Measurements from ENCODE around the gene NPC1.

- TF ChIP-seq EZH2 (IDR thresholded peaks at IDR 0.05; ENCODE audit: low read depth), result no peak
- TF ChIP-seq CTCF (conservative IDR thresholded peaks at IDR 0.05), result no peak
Measured at GRCh38 chr18:23572012-23572411, 14.3 kb downstream of the NPC1 start.

All from PC-9 (cell line).